Mucosa of descending colon (tissue), 3 donors: ENCODE data around the gene ACSL3. TPM values are rescaled to one million over a fixed set of nuclear protein-coding genes. Genes with fewer than 3 reads are reported as not detected.

Experiments
- ATAC-seq: fragments of 200-7000 bp; cut with Tn5 transposase; one replicate; pipeline ENCODE4 v1.9.1; 2020; ENCODE audit warnings: mild to moderate bottlenecking, moderate library complexity
- DNase-seq, 3 donors: peaks; one replicate each; pipeline ENCODE4 v3.0.0-alpha.2; 2020
- H3K36me3 ChIP-seq: fragments of 200-600 bp; one replicate; pipeline ENCODE4 v1.8.0; 2021; ENCODE audit warnings: low read depth, mild to moderate bottlenecking
- H3K4me1 ChIP-seq: fragments of 200-600 bp; one replicate; pipeline ENCODE4 v1.8.0; 2021; ENCODE audit warnings: low read depth, mild to moderate bottlenecking
- H3K4me3 ChIP-seq: fragments of 200-600 bp; one replicate; pipeline ENCODE4 v1.8.0; 2021; ENCODE audit warnings: mild to moderate bottlenecking
- H3K9me3 ChIP-seq: fragments of 200-600 bp; one replicate; pipeline ENCODE4 v1.8.0; 2021; ENCODE audit warnings: mild to moderate bottlenecking
- intact Hi-C, 2 donors: fragments of 100-400 bp; cut with DNase I in 1 of 2; cut with micrococcal nuclease in 1 of 2; formaldehyde crosslinking; loops; one replicate each; pipeline versions ENCODE4 v1.11.0 to v1.11.1; 2022; cut with DNase I, micrococcal nuclease
- total RNA-seq, 3 donors: library from RNA; stranded (reverse); fragmentation: NEBNext Ultra II Directional in 2 of 3; extraction: Animal tissue kit (Norgen Biotek cat#: 25700) in 2 of 3; gene quantifications; one replicate each; pipeline versions ENCODE4 v1.2.1 to v1.2.4, GENCODE V29; 2021 to 2023
- TF ChIP-seq, protein P1 (sequence below): fragments of 200-600 bp; IDR thresholded peaks from one replicate; pipeline ENCODE4 v1.8.0; 2022; ENCODE audit warnings: antibody characterized with exemption, mild to moderate bottlenecking
- donor health status: DM: no; HTN: no; CAD: no; lungs with moderate emphysema.
- donor health status: DM: no; HTN: no; CAD: no.
- donor health status: DM: no; HTN: yes; CAD: no.

ACSL3 gene
- total RNA-seq, 3 donors from 2014 or later, result 77.2 to 108 (median 93.0) TPM

DNA sequence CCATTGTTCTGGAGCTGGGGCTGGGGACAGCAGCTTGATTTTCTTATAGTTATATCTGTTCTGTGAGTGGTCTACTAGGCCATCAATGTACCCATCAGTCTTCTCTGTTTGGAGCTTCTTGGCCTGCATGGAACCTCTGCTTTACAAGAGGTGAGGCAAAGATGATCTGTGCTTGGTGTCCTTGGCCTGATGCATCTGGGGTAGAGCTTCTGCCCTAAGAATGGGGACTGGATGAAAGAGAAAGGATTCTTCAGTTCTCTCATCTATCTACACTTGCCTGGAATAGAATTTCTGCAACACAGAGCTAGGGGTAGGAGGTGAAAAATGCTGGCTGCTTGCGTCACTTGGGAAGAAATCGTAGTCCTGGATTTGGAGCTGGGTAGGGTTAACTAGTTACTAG is 46.2 kb downstream of the ACSL3 start:
- H3K36me3 ChIP-seq, result no peaks in the 10 kb centered on the region
- no peak for ATAC-seq
- H3K9me3 ChIP-seq, result no peaks in the 10 kb centered on the region
- H3K4me1 ChIP-seq, result no peaks in the 10 kb centered on the region
- intact Hi-C loops, result loop anchor here in 1 of 2 donors (10.0 kb wide), 1 partner anchor 202 kb away; no protein-coding TSS in a partner anchor
- no peak for DNase-seq
- no peak overlapping the region for H3K4me3 ChIP-seq
- TF ChIP-seq, protein P1, sequence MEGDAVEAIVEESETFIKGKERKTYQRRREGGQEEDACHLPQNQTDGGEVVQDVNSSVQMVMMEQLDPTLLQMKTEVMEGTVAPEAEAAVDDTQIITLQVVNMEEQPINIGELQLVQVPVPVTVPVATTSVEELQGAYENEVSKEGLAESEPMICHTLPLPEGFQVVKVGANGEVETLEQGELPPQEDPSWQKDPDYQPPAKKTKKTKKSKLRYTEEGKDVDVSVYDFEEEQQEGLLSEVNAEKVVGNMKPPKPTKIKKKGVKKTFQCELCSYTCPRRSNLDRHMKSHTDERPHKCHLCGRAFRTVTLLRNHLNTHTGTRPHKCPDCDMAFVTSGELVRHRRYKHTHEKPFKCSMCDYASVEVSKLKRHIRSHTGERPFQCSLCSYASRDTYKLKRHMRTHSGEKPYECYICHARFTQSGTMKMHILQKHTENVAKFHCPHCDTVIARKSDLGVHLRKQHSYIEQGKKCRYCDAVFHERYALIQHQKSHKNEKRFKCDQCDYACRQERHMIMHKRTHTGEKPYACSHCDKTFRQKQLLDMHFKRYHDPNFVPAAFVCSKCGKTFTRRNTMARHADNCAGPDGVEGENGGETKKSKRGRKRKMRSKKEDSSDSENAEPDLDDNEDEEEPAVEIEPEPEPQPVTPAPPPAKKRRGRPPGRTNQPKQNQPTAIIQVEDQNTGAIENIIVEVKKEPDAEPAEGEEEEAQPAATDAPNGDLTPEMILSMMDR, result no peak

DNA sequence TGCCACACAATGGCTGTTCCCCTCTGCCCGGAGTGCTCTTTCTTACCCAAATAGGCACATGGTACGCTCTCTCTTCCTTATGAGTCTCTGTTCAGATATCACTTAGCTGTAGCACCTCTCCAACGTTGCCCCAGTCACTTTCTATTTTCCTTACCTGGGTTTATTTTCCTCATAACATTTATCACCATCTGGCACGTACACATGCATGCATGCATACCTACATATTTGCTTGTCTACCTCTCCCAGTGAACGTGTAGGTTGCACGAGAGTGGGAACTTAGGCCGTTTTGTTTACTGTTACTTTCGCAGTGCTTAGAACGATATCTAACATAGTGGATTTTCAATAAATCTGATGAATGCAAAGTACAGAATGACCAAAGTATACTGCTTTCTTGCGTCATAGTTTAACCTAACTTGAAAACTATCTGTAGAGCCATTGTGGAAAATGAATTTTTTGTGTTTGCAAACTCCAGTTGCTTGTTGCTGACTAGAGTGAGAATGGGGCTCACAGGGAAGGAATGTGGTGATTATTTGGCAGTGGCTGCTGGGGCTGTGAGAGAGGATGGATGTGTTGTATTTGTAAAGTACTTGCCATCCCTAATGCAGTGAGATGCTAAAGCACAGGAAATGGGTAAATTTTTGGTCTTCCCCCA is 47.1 kb downstream of the ACSL3 start:
- ATAC-seq (no peak), DNase-seq (no peak)
- no peak overlapping the region for H3K4me3 ChIP-seq
- TF ChIP-seq, protein P1, result no peak
- no peaks in the 10 kb centered on the region for H3K4me1 ChIP-seq
- no peaks in the 10 kb centered on the region for H3K36me3 ChIP-seq
- H3K9me3 ChIP-seq, result no peaks in the 10 kb centered on the region
- intact Hi-C loops, result loop anchor here in 1 of 2 donors (10.0 kb wide), 1 partner anchor 203 kb away; no protein-coding TSS in a partner anchor

DNA sequence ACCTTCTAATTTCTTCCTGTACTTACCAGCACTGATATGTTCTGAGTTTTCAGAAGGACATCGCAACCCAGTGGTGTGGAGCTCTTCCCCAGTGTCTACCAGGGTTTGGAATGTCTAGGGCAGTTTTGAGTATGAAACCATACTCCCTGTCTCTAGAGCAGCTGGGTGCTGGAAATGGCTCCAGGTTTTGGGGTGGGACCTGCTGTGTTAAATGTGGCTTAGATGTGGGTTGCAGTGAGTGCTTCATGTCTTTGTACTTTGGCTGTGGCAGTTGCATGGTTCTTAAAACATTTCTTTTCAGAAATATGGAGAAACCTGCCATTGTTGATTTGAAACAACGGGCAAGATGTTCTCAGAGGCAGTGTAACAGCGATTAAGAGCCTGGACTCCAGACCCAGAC is 48.5 kb downstream of the ACSL3 start:
- Histone ChIP-seq H3K4me3 (no peak overlapping the region), H3K9me3 (no peaks in the 10 kb centered on the region), H3K36me3 (no peaks in the 10 kb centered on the region), H3K4me1 (no peaks in the 10 kb centered on the region)
- TF ChIP-seq, protein P1, result no peak
- DNase-seq (no peak), ATAC-seq (no peak)
- intact Hi-C loops, result loop anchor here in 1 of 2 donors (10.0 kb wide), 1 partner anchor 204 kb away; no protein-coding TSS in a partner anchor

DNA sequence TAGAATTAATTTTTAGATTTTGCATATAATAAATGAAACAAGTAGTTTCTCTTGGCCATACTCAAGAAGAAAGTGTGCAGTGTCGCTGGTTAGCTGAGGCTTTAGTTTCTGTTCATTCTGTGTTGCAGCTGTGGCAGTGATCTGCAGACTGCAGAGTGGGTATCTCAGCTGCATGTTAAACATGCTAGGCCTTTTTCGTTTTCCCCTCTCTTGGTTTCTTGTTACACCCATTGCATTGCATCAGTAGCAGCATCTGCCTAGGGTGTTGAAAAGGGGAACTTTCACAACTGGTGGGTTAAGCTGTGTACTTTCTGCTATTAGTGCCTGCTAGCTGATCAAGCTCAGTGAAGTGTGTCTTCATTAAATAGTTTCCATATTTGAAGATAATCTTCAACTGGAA is 51.3 kb downstream of the ACSL3 start:
- no peak for DNase-seq
- peak; percentile 80 for ATAC-seq
- H3K4me1 ChIP-seq, result peaks cover 8% of the 10 kb centered on the region
- H3K9me3 ChIP-seq, result no peaks in the 10 kb centered on the region
- TF ChIP-seq, protein P1, result no peak
- no peak overlapping the region for H3K4me3 ChIP-seq
- intact Hi-C loops, result no loop called here
- H3K36me3 ChIP-seq, result no peaks in the 10 kb centered on the region

DNA sequence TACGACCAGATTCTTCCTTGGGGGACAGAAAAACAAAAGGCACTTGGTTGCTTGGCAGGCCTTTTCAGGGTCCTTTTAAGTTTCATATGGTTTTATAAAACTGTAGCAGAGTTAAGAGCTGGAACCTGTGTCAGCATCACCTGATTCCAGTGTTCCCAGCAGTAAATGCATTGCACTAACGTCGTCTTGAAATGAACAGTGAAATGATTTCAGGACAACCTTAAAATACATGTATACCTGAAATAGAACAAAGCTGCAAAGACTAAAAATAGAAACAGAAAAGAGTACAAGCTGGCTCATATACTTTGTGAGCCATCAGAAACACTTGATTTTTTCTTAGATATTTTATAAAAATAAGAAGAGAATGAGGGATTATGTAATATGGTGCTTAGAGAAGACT is 51.9 kb downstream of the ACSL3 start:
- DNase-seq, result no peak
- Histone ChIP-seq H3K9me3 (no peaks in the 10 kb centered on the region), H3K36me3 (no peaks in the 10 kb centered on the region), H3K4me1 (peaks cover 8% of the 10 kb centered on the region), H3K4me3 (no peak overlapping the region)
- intact Hi-C loops, result no loop called here
- ATAC-seq, result no peak
- TF ChIP-seq, protein P1, result no peak
